Spleen (tissue), 11 donors: ENCODE results near the gene CEACAM5. TPM values are rescaled to one million over a fixed set of nuclear protein-coding genes. Genes with fewer than 3 reads are reported as not detected.
"Not testable (repeated sequence)": the region's sequence is repeated elsewhere in the genome, so short reads cannot be mapped to it uniquely, and the experiment has no call there.

Experiments
- DNase-seq: peaks from one replicate; pipeline ENCODE4 v3.0.0-alpha.2; 2020
- H3K27ac ChIP-seq, 8 donors: fragments of 200-600 bp; sonication (generic) in 7 of 8; 1 replicate in 4 of 8; 2 replicates in 4 of 8; pipeline versions ENCODE4 v1.5.0 to v1.8.0; 2016 to 2021; ENCODE audit warnings: inconsistent platforms in 4 of 8, mild to moderate bottlenecking in 4 of 8, moderate library complexity in 1 of 8
- H3K27me3 ChIP-seq, 7 donors: fragments of 200-600 bp; sonication (generic) in 6 of 7; replicated peaks in 1 of 7; 1 replicate in 4 of 7; 2 replicates in 3 of 7; pipeline versions ENCODE4 v1.5.0 to v1.8.0; 2016 to 2021; ENCODE audit warnings: inconsistent platforms in 3 of 7, mild to moderate bottlenecking in 1 of 7
- H3K36me3 ChIP-seq, 6 donors: fragments of 200-600 bp; sonication (generic) in 5 of 6; 1 replicate in 4 of 6; 2 replicates in 2 of 6; pipeline versions ENCODE4 v1.5.0 to v1.8.0; 2016 to 2021; ENCODE audit warnings: inconsistent platforms in 2 of 6
- H3K4me1 ChIP-seq, 6 donors: fragments of 200-600 bp; sonication (generic) in 5 of 6; 1 replicate in 3 of 6; 2 replicates in 3 of 6; pipeline versions ENCODE4 v1.5.0 to v1.8.0; 2016 to 2021; ENCODE audit warnings: inconsistent platforms in 3 of 6
- H3K4me3 ChIP-seq, 8 donors: fragments of 200-600 bp; sonication (generic) in 7 of 8; 1 replicate in 4 of 8; 2 replicates in 4 of 8; pipeline versions ENCODE4 v1.5.0 to v1.8.0; 2016 to 2021; ENCODE audit warnings: inconsistent platforms in 4 of 8, mild to moderate bottlenecking in 4 of 8, moderate library complexity in 2 of 8
- H3K9me3 ChIP-seq, 8 donors: fragments of 200-600 bp; sonication (generic) in 7 of 8; 1 replicate in 4 of 8; 2 replicates in 4 of 8; pipeline versions ENCODE4 v1.5.0 to v1.8.0; 2016 to 2021; ENCODE audit warnings: inconsistent platforms in 4 of 8
- CTCF ChIP-seq, 11 experiments: fragments of 200-600 bp in 7 of 11; fragments of 450-650 bp in 4 of 11; sonication (generic) in 4 of 11; IDR thresholded peaks in 8 of 11; conservative IDR thresholded peaks in 3 of 11; 1 replicate in 7 of 11; 2 replicates in 4 of 11; pipeline versions ENCODE4 v1.4.0 to v1.8.0; 2016 to 2021; ENCODE audit warnings: antibody characterized with exemption in 11 of 11, inconsistent platforms in 4 of 11, mild to moderate bottlenecking in 1 of 11
- POLR2A ChIP-seq, 3 donors: fragments of 450-650 bp; IDR thresholded peaks; one replicate each; pipeline ENCODE4 v1.5.1; 2017; ENCODE audit warnings: antibody characterized with exemption in 3 of 3, mild to moderate bottlenecking in 1 of 3
- POLR2AphosphoS5 ChIP-seq, 3 donors: sonication (generic); formaldehyde crosslinking; IDR thresholded peaks; one replicate each; pipeline ENCODE4 v1.5.1; 2017; ENCODE audit warnings: antibody characterized with exemption in 3 of 3
- WGBS, 5 donors: extraction: QIAGEN DNeasy Blood & Tissue Kit in 3 of 5; methylation state at CpG; one replicate each; pipeline versions ENCODE4 v1.1.5 to v1.1.7; 2013 to 2018; 5-methylcytosine and 5-hydroxymethylcytosine counted together
- intact Hi-C: fragments of 100-400 bp; cut with DNase I; formaldehyde crosslinking; loops from one replicate; pipeline ENCODE4 v1.15.0; 2023; ENCODE audit warnings: low total_unique reads
- polyA plus RNA-seq, 3 donors: library from polyadenylated mRNA; stranded (reverse); fragments of 200-250 nt; gene quantifications; one replicate each; pipeline ENCODE4 v1.2.1, GENCODE V29; 2013
- total RNA-seq, 7 donors: library from RNA; depleted of rRNA in 3 of 7; stranded (reverse); fragments of >200 nt in 3 of 7; fragmentation: NEBNext Ultra II Directional in 4 of 7; extraction: Animal tissue kit (Norgen Biotek cat#: 25700) in 4 of 7; gene quantifications; one replicate each; pipeline versions ENCODE4 v1.1.0 to v1.2.1, GENCODE V29; 2016 to 2021
- donor health status: healthy with polysubstance abuse.
- donor health status: DM: no; HTN: no; CAD: no; lungs with moderate emphysema.
- donor health status: DM: no; HTN: no; CAD: no.
- donor health status: Bipolar disorder and iron deficiency.
- donor health status: healthy.
- donor health status: DM: no; HTN: no; CAD: no.
- donor health status: DM: yes; HTN: yes; CAD: no.

Gene CEACAM5
- total and polyA plus RNA-seq, 10 donors, result 0.60 to 0.61 TPM; not detected in 8

GRCh38 chr19:41707502-41707812 lies 969 bp upstream of the CEACAM5 start:
- intact Hi-C loops, result no loop called here
- no peak overlapping the region for H3K27ac ChIP-seq
- H3K36me3 ChIP-seq, result no peaks in the 10 kb centered on the region
- TF ChIP-seq POLR2AphosphoS5 (IDR thresholded peaks at IDR 0.05) (no peak), POLR2A (IDR thresholded peaks at IDR 0.05) (no peak), CTCF (IDR thresholded peaks at IDR 0.05 in 8 of 11, conservative IDR thresholded peaks at IDR 0.05 in 3 of 11) (no peak)
- WGBS, 5 donors, result 43 to 71% (median 51%) methylated on average over 1 to 5 of the region's 5 CpGs
- peaks cover 0 to 10% (median 4%) of the 10 kb centered on the region in 6 donors for H3K4me1 ChIP-seq
- DNase-seq, result no peak
- no peak overlapping the region for H3K4me3 ChIP-seq
- no peaks in the 10 kb centered on the region for H3K9me3 ChIP-seq
- peaks cover 0 to 76% (median 7%) of the 10 kb centered on the region in 7 donors for H3K27me3 ChIP-seq

- no peaks in the 10 kb centered on the region for H3K9me3 ChIP-seq
- DNase-seq, result no peak
- no peaks in the 10 kb centered on the region for H3K36me3 ChIP-seq
- 73 to 88% (median 82%) methylated on average over 4 to 5 of the region's 5 CpGs for WGBS, 5 donors
- peaks cover 0 to 10% (median 4%) of the 10 kb centered on the region in 6 donors for H3K4me1 ChIP-seq
- no peak overlapping the region for H3K27ac ChIP-seq
- no peak overlapping the region for H3K4me3 ChIP-seq
- intact Hi-C loops, result no loop called here
- no peak for TF ChIP-seq POLR2AphosphoS5 (IDR thresholded peaks at IDR 0.05)
- no peak for TF ChIP-seq CTCF (IDR thresholded peaks at IDR 0.05 in 8 of 11, conservative IDR thresholded peaks at IDR 0.05 in 3 of 11)
- TF ChIP-seq POLR2A (IDR thresholded peaks at IDR 0.05), result no peak
- peaks cover 0 to 76% (median 7%) of the 10 kb centered on the region in 7 donors for H3K27me3 ChIP-seq
Observed at GRCh38 chr19:41707871-41708371, 505 bp upstream of the CEACAM5 start.

- H3K4me1 ChIP-seq, DNase-seq, intact Hi-C loops, H3K9me3 ChIP-seq, H3K27ac ChIP-seq, H3K4me3 ChIP-seq, H3K36me3 ChIP-seq: not testable (repeated sequence)
- H3K27me3 ChIP-seq, result peaks cover 0 to 71% (median 2%) of the 10 kb centered on the region in 7 donors
- WGBS, 5 donors, result 80 to 93% (median 87%) methylated on average over 8 of the region's 8 CpGs
Observed at GRCh38 chr19:41709516-41709915, 1.1 kb downstream of the CEACAM5 start.

- TF ChIP-seq CTCF (IDR thresholded peaks at IDR 0.05 in 8 of 11, conservative IDR thresholded peaks at IDR 0.05 in 3 of 11) (no peak), POLR2AphosphoS5 (IDR thresholded peaks at IDR 0.05) (no peak), POLR2A (IDR thresholded peaks at IDR 0.05) (no peak)
- intact Hi-C loops, result no loop called here
- no peak for DNase-seq
- H3K27me3 ChIP-seq, result peaks cover 0 to 71% (median 0%) of the 10 kb centered on the region in 7 donors
- 78 to 90% (median 81%) methylated on average over 7 to 8 of the region's 8 CpGs for WGBS, 5 donors
- H3K36me3 ChIP-seq, result no peaks in the 10 kb centered on the region
- no peaks in the 10 kb centered on the region for H3K9me3 ChIP-seq
- H3K27ac ChIP-seq, result no peak overlapping the region
- no peak overlapping the region for H3K4me3 ChIP-seq
- H3K4me1 ChIP-seq, result peaks cover 0 to 10% (median 4%) of the 10 kb centered on the region in 6 donors
Observed at GRCh38 chr19:41709951-41710645, 1.7 kb downstream of the CEACAM5 start.
